Spleen (tissue), 11 donors: ENCODE data around the gene NOL9. TPM values are rescaled to one million over a fixed set of nuclear protein-coding genes. Genes with fewer than 3 reads are reported as not detected.

Experiments used
- polyA plus RNA-seq, 3 donors: library from polyadenylated mRNA; stranded (reverse); fragments of 200-250 nt; gene quantifications; one replicate each; pipeline ENCODE4 v1.2.1, GENCODE V29; 2013
- small RNA-seq, 4 donors: library from RNA; depleted of rRNA; stranded (forward); fragments of <200 nt; gene quantifications; one replicate each; pipeline ENCODE3, GENCODE V24; 2016
- total RNA-seq, 7 donors: library from RNA; depleted of rRNA in 3 of 7; stranded (reverse); fragments of >200 nt in 3 of 7; fragmentation: NEBNext Ultra II Directional in 4 of 7; extraction: Animal tissue kit (Norgen Biotek cat#: 25700) in 4 of 7; gene quantifications; one replicate each; pipeline versions ENCODE4 v1.1.0 to v1.2.1, GENCODE V29; 2016 to 2021
- donor health status: healthy with polysubstance abuse.
- donor health status: DM: no; HTN: no; CAD: no; lungs with moderate emphysema.
- donor health status: DM: no; HTN: no; CAD: no.
- donor health status: Bipolar disorder and iron deficiency.
- donor health status: healthy.
- donor health status: DM: no; HTN: no; CAD: no.
- donor health status: DM: yes; HTN: yes; CAD: no.

Gene NOL9
- total and polyA plus RNA-seq, 10 donors = 4.2 to 55.2 (median 41.2) TPM

Small RNA genes within 50 kb of the gene (small RNA-seq; reads per million reads assigned to genes)
- gene RNU6-731P = 0 reads per million in 4 donors

Other genes with a start within 250 kb of the NOL9 start
- 10 to 100 TPM; 11.3 to 31.5 (median 18.1) TPM for gene ACOT7, start 160.7 kb downstream of the NOL9 start, total RNA-seq
- 10 to 100 TPM; 10.6 to 26.7 (median 22.5) TPM for gene ACOT7, start 160.7 kb downstream of the NOL9 start, polyA plus RNA-seq
- under 1 TPM in 2 of 7 donors, not detected in 5; 0.22 to 0.26 TPM for gene HES2, start 134.6 kb downstream of the NOL9 start, total RNA-seq
- 1 to 10 TPM in 1 of 3 donors, under 1 TPM in 1, not detected in 1; 0.02 to 1.3 TPM for gene HES2, start 134.6 kb downstream of the NOL9 start, polyA plus RNA-seq
- 1 to 10 TPM in 4 of 7 donors, under 1 TPM in 2, not detected in 1; 0.43 to 6.0 (median 1.5) TPM for gene ESPN, start 129.7 kb downstream of the NOL9 start, total RNA-seq
- under 1 TPM; 0.26 to 0.54 (median 0.50) TPM for gene ESPN, start 129.7 kb downstream of the NOL9 start, polyA plus RNA-seq
- 100 to 1,000 TPM in 1 of 7 donors, 10 to 100 TPM in 6; 39.7 to 103 (median 65.4) TPM for gene TNFRSF25, start 88.3 kb downstream of the NOL9 start, total RNA-seq
- gene TNFRSF25, start 88.3 kb downstream of the NOL9 start, polyA plus RNA-seq = 100 to 1,000 TPM in 2 of 3 donors, 10 to 100 TPM in 1; 30.9 to 147 (median 102) TPM
- gene PLEKHG5, start 62.8 kb downstream of the NOL9 start, total RNA-seq = 100 to 1,000 TPM in 1 of 7 donors, 10 to 100 TPM in 6; 34.7 to 120 (median 60.1) TPM
- gene PLEKHG5, start 62.8 kb downstream of the NOL9 start, polyA plus RNA-seq = 10 to 100 TPM in 2 of 3 donors, 1 to 10 TPM in 1; 6.4 to 66.9 (median 29.7) TPM
- under 1 TPM; 0.13 to 0.88 (median 0.56) TPM for gene TAS1R1, start 794 bp upstream of the NOL9 start, total RNA-seq
- gene TAS1R1, start 794 bp upstream of the NOL9 start, polyA plus RNA-seq = under 1 TPM; 0.09 to 0.51 (median 0.33) TPM
- 10 to 100 TPM; 23.5 to 61.0 (median 48.0) TPM for gene ZBTB48, start 25.5 kb upstream of the NOL9 start, total RNA-seq
- gene ZBTB48, start 25.5 kb upstream of the NOL9 start, polyA plus RNA-seq = 100 to 1,000 TPM in 1 of 3 donors, 10 to 100 TPM in 2; 53.1 to 131 (median 89.3) TPM
- gene KLHL21, start 48.4 kb upstream of the NOL9 start, total RNA-seq = 10 to 100 TPM; 18.5 to 41.5 (median 29.4) TPM
- gene KLHL21, start 48.4 kb upstream of the NOL9 start, polyA plus RNA-seq = 10 to 100 TPM in 1 of 3 donors, 1 to 10 TPM in 2; 5.0 to 12.0 (median 6.2) TPM
- gene PHF13, start 59.2 kb upstream of the NOL9 start, total RNA-seq = 10 to 100 TPM in 4 of 7 donors, 1 to 10 TPM in 3; 6.6 to 14.0 (median 10.5) TPM
- 1 to 10 TPM; 3.4 to 6.0 (median 4.4) TPM for gene PHF13, start 59.2 kb upstream of the NOL9 start, polyA plus RNA-seq
- 10 to 100 TPM; 13.0 to 27.1 (median 15.5) TPM for gene THAP3, start 70.4 kb upstream of the NOL9 start, total RNA-seq
- gene THAP3, start 70.4 kb upstream of the NOL9 start, polyA plus RNA-seq = 10 to 100 TPM; 21.5 to 29.1 (median 24.0) TPM
- gene DNAJC11, start 147.3 kb upstream of the NOL9 start, total RNA-seq = 10 to 100 TPM; 40.8 to 66.9 (median 58.0) TPM
- gene DNAJC11, start 147.3 kb upstream of the NOL9 start, polyA plus RNA-seq = 10 to 100 TPM; 13.3 to 31.1 (median 27.9) TPM
- gene CAMTA1, start 230.9 kb upstream of the NOL9 start, total RNA-seq = 100 to 1,000 TPM in 1 of 7 donors, 10 to 100 TPM in 6; 53.0 to 105 (median 72.5) TPM
- gene CAMTA1, start 230.9 kb upstream of the NOL9 start, polyA plus RNA-seq = 100 to 1,000 TPM in 1 of 3 donors, 10 to 100 TPM in 2; 68.7 to 106 (median 84.8) TPM